HL-60 (cell line): ENCODE data around the gene ABCA7.

Experiments used
- DNase-seq, 2 experiments: peaks; one replicate each; pipeline ENCODE4 v3.0.0-alpha.2; 2010 to 2020; ENCODE audit warnings: low read depth in 1 of 2, low spot score in 1 of 2
- H3K27ac ChIP-seq: fragments of 250-450 bp; sonication (Bioruptor Pico); replicated peaks from 2 replicates; pipeline ENCODE4 v1.5.1; 2020; ENCODE audit warnings: mild to moderate bottlenecking, moderate library complexity
- H3K27me3 ChIP-seq: fragments of 250-450 bp; sonication (Bioruptor Pico); 2 replicates; pipeline ENCODE4 v1.5.1; 2021; ENCODE audit warnings: mild to moderate bottlenecking, moderate library complexity; ENCODE audit not compliant: insufficient read depth, poor library complexity, severe bottlenecking
- H3K4me3 ChIP-seq: replicated peaks from 2 replicates; pipeline ENCODE4 v1.5.1; 2011; ENCODE audit warnings: mild to moderate bottlenecking, control low read depth, low read length; ENCODE audit not compliant: insufficient read depth
- POLR2AphosphoS5 ChIP-seq: IDR thresholded peaks from 2 replicates; pipeline ENCODE4 v1.6.1; 2012; ENCODE audit warnings: low read depth
- SPI1 ChIP-seq: IDR thresholded peaks from 2 replicates; pipeline ENCODE4 v1.6.1; 2012; ENCODE audit warnings: low read depth, mild to moderate bottlenecking, borderline replicate concordance
- TF ChIP-seq, protein P1 (sequence below): IDR thresholded peaks from one replicate; pipeline ENCODE4 v1.5.1; 2011; ENCODE audit warnings: low read length, control low read depth, inconsistent platforms; ENCODE audit not compliant: insufficient read depth
- TF ChIP-seq, protein P2 (sequence below): IDR thresholded peaks from 2 replicates; pipeline ENCODE4 v1.6.1; 2012; ENCODE audit warnings: low read depth; ENCODE audit not compliant: insufficient replicate concordance

ABCA7 gene

DNA sequence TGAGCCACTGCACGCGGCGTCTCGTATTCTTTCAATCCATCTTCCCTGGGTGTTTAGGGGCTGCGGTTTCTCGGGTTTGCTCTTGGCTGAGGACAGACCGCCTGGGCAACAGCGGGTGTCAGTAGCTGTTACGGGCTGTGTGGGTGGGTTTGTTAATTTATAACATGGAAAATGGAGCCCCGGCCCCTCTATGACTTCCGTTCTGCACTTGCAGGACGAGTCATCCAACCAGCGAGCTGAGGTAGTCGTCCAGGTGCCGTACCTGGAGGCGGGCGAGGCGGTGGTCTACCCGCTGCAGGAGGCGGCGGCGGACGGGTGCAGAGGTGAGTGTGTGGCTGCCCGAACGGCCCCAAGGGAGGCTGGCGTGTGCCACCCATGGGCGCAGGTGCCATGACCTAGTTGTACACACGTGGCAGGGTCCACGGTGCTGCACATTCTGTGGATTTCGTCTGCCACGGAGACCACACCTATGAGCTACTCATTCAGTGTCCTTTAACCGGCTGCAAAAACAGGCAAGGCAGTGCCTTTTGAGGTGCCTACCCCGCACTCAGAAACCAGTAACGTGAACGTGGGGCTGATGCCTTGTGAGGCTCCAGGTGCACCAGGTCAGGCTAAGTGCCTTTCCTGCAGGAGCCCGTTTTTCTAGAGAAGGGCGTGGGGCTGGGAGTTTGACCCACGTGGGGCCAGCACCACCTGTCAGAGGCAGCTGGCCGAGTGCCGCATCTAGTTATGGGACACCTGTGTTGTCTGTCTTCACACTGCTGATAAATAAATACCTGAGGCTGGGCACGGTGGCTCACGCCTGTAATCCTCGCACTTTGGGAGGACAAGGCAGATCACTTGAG is 44.3 kb downstream of the ABCA7 start:
- no peak overlapping the region for H3K27ac ChIP-seq
- no peak overlapping the region for H3K4me3 ChIP-seq

DNA sequence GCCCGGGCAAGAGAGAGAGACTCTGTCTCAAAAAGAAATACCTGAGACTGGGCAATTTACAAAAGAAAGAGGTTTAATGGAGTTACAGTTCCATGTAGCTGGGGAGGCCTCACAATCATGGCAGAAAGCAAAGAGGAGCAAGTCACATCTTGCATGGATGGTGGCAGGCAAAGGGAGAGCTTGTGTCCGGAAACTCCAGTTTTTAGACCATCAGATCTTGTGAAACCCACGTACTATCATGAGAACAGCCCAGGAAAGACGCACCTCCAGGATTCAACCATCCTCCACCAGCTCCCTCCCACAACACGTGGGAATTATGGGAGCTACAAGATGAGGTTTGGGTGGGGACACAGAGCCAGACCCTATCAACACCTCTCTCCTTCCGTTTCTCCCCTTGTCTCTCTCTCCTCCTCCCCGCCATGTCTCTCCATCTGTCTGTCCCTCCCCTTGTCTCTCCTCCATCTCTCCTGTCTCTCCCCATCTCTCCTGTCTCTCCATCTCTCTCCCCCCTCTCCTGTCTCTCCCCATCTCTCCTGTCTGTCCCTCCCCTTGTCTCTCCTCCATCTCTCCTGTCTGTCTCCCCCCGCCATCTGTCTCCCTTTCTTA is 45.2 kb downstream of the ABCA7 start:
- H3K4me3 ChIP-seq, result no peak overlapping the region
- TF ChIP-seq SPI1 (no peak), POLR2AphosphoS5 (peak; percentile 75)
- H3K27me3 ChIP-seq, result no peaks in the 10 kb centered on the region
- H3K27ac ChIP-seq, result no peak overlapping the region
- DNase-seq, result no peak

More for the DNA sequence above, 44.3 kb downstream of the ABCA7 start:
- no peaks in the 10 kb centered on the region for H3K27me3 ChIP-seq
- TF ChIP-seq, protein P1, sequence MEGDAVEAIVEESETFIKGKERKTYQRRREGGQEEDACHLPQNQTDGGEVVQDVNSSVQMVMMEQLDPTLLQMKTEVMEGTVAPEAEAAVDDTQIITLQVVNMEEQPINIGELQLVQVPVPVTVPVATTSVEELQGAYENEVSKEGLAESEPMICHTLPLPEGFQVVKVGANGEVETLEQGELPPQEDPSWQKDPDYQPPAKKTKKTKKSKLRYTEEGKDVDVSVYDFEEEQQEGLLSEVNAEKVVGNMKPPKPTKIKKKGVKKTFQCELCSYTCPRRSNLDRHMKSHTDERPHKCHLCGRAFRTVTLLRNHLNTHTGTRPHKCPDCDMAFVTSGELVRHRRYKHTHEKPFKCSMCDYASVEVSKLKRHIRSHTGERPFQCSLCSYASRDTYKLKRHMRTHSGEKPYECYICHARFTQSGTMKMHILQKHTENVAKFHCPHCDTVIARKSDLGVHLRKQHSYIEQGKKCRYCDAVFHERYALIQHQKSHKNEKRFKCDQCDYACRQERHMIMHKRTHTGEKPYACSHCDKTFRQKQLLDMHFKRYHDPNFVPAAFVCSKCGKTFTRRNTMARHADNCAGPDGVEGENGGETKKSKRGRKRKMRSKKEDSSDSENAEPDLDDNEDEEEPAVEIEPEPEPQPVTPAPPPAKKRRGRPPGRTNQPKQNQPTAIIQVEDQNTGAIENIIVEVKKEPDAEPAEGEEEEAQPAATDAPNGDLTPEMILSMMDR, result no peak
- TF ChIP-seq POLR2AphosphoS5, result 0 out of 2 replicates have a peak, but pooled peaks have one; percentile 17
- TF ChIP-seq, protein P2, sequence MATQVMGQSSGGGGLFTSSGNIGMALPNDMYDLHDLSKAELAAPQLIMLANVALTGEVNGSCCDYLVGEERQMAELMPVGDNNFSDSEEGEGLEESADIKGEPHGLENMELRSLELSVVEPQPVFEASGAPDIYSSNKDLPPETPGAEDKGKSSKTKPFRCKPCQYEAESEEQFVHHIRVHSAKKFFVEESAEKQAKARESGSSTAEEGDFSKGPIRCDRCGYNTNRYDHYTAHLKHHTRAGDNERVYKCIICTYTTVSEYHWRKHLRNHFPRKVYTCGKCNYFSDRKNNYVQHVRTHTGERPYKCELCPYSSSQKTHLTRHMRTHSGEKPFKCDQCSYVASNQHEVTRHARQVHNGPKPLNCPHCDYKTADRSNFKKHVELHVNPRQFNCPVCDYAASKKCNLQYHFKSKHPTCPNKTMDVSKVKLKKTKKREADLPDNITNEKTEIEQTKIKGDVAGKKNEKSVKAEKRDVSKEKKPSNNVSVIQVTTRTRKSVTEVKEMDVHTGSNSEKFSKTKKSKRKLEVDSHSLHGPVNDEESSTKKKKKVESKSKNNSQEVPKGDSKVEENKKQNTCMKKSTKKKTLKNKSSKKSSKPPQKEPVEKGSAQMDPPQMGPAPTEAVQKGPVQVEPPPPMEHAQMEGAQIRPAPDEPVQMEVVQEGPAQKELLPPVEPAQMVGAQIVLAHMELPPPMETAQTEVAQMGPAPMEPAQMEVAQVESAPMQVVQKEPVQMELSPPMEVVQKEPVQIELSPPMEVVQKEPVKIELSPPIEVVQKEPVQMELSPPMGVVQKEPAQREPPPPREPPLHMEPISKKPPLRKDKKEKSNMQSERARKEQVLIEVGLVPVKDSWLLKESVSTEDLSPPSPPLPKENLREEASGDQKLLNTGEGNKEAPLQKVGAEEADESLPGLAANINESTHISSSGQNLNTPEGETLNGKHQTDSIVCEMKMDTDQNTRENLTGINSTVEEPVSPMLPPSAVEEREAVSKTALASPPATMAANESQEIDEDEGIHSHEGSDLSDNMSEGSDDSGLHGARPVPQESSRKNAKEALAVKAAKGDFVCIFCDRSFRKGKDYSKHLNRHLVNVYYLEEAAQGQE, result no peak
- no peak for DNase-seq

DNA sequence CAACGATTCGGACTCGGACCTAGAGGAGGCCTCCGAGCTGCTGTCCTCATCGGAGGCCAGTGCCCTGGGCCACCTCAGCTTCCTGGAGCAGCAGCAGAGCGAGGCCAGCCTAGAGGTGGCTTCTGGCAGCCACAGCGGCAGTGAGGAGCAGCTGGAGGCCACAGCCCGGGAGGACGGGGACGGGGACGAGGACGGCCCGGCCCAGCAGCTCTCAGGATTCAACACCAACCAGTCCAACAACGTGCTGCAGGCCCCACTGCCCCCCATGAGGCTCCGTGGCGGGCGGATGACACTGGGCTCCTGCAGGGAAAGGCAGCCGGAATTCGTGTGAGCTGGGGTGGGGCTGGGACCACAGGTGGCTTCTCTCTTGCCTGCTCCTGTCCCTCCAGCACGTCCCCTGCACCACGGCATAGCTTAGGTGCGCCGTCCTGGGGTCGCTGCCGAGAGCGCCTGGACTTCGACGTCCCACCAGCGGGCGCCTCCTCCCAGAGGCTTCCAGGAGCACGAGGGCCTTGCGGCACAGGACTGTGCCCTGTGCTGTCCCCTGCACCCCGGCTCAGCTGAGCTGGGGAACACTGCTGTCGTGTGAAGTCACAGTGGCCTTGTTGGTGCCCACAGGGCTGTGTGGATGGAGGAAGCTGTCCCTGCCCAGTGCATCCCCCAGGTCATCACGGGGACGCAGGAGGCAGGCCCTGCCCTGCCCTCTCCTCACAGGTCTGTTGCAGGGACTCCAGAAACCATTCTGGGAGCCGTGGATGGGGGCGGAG is 46.0 kb downstream of the ABCA7 start:
- peak; percentile 31 for TF ChIP-seq POLR2AphosphoS5
- TF ChIP-seq, protein P1, result no peak
- no peak for DNase-seq
- Histone ChIP-seq H3K27me3 (no peaks in the 10 kb centered on the region), H3K4me3 (no peak overlapping the region), H3K27ac (no peak overlapping the region; the same call in 1 of the 2 replicates)

DNA sequence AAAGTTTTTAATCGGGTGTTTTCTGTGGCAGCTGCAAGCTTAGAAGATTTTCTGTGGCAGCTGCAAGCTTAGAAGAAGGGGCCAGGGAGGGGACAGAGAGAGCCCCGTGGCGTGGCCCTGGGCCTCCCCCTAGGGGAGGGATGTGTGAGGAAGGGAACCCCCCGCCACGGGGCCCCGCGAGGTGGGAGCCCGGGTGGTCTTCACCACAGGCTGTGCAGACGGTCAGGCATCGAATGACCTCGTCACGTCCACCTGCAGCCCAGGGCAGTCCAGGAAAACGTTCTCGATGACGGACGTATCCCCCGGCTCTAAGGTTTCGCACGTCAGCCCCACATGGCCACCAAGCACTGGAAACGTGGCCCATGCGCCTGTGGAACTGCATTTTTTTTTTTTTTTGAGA is 46.7 kb downstream of the ABCA7 start:
- DNase-seq, result no peak
- TF ChIP-seq, protein P2, result no peak
- TF ChIP-seq SPI1, result no peak
- H3K27ac ChIP-seq, result peak overlapping the region; percentile 82
- H3K27me3 ChIP-seq, result no peaks in the 10 kb centered on the region
- H3K4me3 ChIP-seq, result no peak overlapping the region
